A549 (cell line): ENCODE results near the gene XIAP. TPM values are rescaled to one million over a fixed set of nuclear protein-coding genes. Genes with fewer than 3 reads are reported as not detected.

Experiments
- ATAC-seq, 2 experiments: fragments of 200-7000 bp in 1 of 2; fragments of >200 bp in 1 of 2; cut with Nextera tagmentation in 1 of 2; cut with Tn5 transposase in 1 of 2; 3 replicates each; pipeline versions ENCODE4 v1.8.0 to v1.9.1; 2018 to 2020; ENCODE audit warnings: mild to moderate bottlenecking in 1 of 2, moderate library complexity in 1 of 2
- CTCF ChIA-PET: fragments of 300-600 bp; sonication (Branson Sonifier 250); formaldehyde crosslinking; extraction: SDS; loops from one replicate; lab custom pipeline; 2021; ENCODE audit warnings: antibody characterized with exemption, inconsistent platforms; lab: Yijun Ruan, JAX
- POLR2A ChIA-PET: fragments of 350-600 bp; formaldehyde crosslinking; extraction: SDS; loops from one replicate; lab custom pipeline; 2021; ENCODE audit warnings: antibody characterized with exemption, inconsistent platforms; lab: Yijun Ruan, JAX
- DNase-seq, 2 experiments: peaks; one replicate each; pipeline versions ENCODE4 v3.0.0 to v3.0.0-alpha.2; 2011 to 2016; ENCODE audit warnings: low read depth in 1 of 2, low spot score in 1 of 2
- FAIRE-seq: peaks from 2 replicates; lab custom pipeline; 2011; peaks lifted over from hg19 to GRCh38; lab: Jason Lieb, UNC
- H3K27ac ChIP-seq, 2 experiments: fragments of >200 bp; sonication (Bioruptor Twin); formaldehyde crosslinking; 3 replicates each; pipeline ENCODE4 v1.5.1; 2016 to 2017
- H3K4me1 ChIP-seq: fragments of >200 bp; sonication (Bioruptor Twin); formaldehyde crosslinking; 3 replicates; pipeline ENCODE4 v1.6.1; 2016
- H3K4me2 ChIP-seq: fragments of >200 bp; sonication (Bioruptor Twin); formaldehyde crosslinking; 3 replicates; pipeline ENCODE4 v1.6.1; 2016
- H3K4me3 ChIP-seq: fragments of >200 bp; sonication (Bioruptor Twin); formaldehyde crosslinking; 3 replicates; pipeline ENCODE4 v1.5.1; 2016
- H3K9me3 ChIP-seq: fragments of >200 bp; sonication (Bioruptor Twin); formaldehyde crosslinking; 3 replicates; pipeline ENCODE4 v1.6.1; 2016
- BCL3 ChIP-seq: fragments of >200 bp; sonication (Bioruptor Twin); formaldehyde crosslinking; IDR thresholded peaks from 3 replicates; pipeline ENCODE4 v1.6.1; 2016
- CBX2 ChIP-seq: fragments of 200-600 bp; sonication (generic); IDR thresholded peaks from 2 replicates; pipeline ENCODE4 v1.6.1; 2016; ENCODE audit warnings: low read depth, mild to moderate bottlenecking, borderline replicate concordance
- CEBPB ChIP-seq, 2 experiments: fragments of >200 bp in 1 of 2; sonication (Bioruptor Twin) in 1 of 2; formaldehyde crosslinking in 1 of 2; IDR thresholded peaks; 2 replicates each; pipeline ENCODE4 v1.6.1; 2012 to 2016
- CHD2 ChIP-seq: fragments of 150-350 bp; IDR thresholded peaks from 2 replicates; pipeline ENCODE4 v1.6.1; 2014; ENCODE audit warnings: low read length; ENCODE audit not compliant: partially characterized antibody
- CHD4 ChIP-seq: fragments of 200-600 bp; sonication (generic); IDR thresholded peaks from 2 replicates; pipeline ENCODE4 v1.6.1; 2016; ENCODE audit warnings: antibody characterized with exemption, mild to moderate bottlenecking, borderline replicate concordance
- EHF ChIP-seq: fragments of 250-450 bp; sonication (Bioruptor Pico); IDR thresholded peaks from 2 replicates; pipeline ENCODE4 v1.5.0; 2020; ENCODE audit warnings: mild to moderate bottlenecking
- ELK1 ChIP-seq: fragments of 150-350 bp; IDR thresholded peaks from 2 replicates; pipeline ENCODE4 v1.6.1; 2014; ENCODE audit warnings: low read depth, mild to moderate bottlenecking, low read length
- FOSL2 ChIP-seq, 2 experiments: fragments of 450-650 bp in 1 of 2; fragments of >200 bp in 1 of 2; sonication (Bioruptor Twin) in 1 of 2; formaldehyde crosslinking; IDR thresholded peaks; 2 replicates each; pipeline versions ENCODE4 v1.5.0 to v1.6.1; 2016 to 2020; ENCODE audit warnings: mild to moderate bottlenecking in 1 of 2, moderate library complexity in 1 of 2
- HOXA7 ChIP-seq: fragments of 250-450 bp; sonication (Bioruptor Pico); IDR thresholded peaks from 2 replicates; pipeline ENCODE4 v1.5.0; 2020; ENCODE audit warnings: mild to moderate bottlenecking, moderate library complexity
- JUN ChIP-seq, 2 experiments: fragments of >200 bp; sonication (Bioruptor Twin); formaldehyde crosslinking; IDR thresholded peaks; 2 replicates in 1 of 2; 3 replicates in 1 of 2; pipeline ENCODE4 v1.6.1; 2016 to 2017
- KDM5A ChIP-seq: fragments of 200-600 bp; sonication (generic); IDR thresholded peaks from 2 replicates; pipeline ENCODE4 v1.6.1; 2016; ENCODE audit warnings: antibody characterized with exemption, mild to moderate bottlenecking
- MAFK ChIP-seq: fragments of 450-650 bp; IDR thresholded peaks from 2 replicates; pipeline ENCODE4 v1.6.1; 2014; ENCODE audit not compliant: partially characterized antibody
- MAX ChIP-seq: IDR thresholded peaks from 2 replicates; pipeline ENCODE4 v1.6.1; 2012
- MYC ChIP-seq: IDR thresholded peaks from 2 replicates; pipeline ENCODE4 v1.6.1; 2012; ENCODE audit warnings: mild to moderate bottlenecking, inconsistent platforms, low read length, improper control_type of control experiment, borderline replicate concordance
- NPAS2 ChIP-seq: fragments of 250-450 bp; sonication (Bioruptor Pico); IDR thresholded peaks from 2 replicates; pipeline ENCODE4 v1.8.0; 2022; ENCODE audit warnings: mild to moderate bottlenecking, moderate library complexity, borderline replicate concordance
- NR3C1 ChIP-seq: fragments of >200 bp; sonication (Bioruptor Twin); formaldehyde crosslinking; IDR thresholded peaks from 3 replicates; pipeline ENCODE4 v1.6.1; 2017
- PBX3 ChIP-seq: IDR thresholded peaks from 2 replicates; pipeline ENCODE4 v1.6.1; 2012
- PHF8 ChIP-seq: fragments of 200-600 bp; sonication (generic); IDR thresholded peaks from 2 replicates; pipeline ENCODE4 v1.6.1; 2016; ENCODE audit warnings: low read depth, mild to moderate bottlenecking, antibody characterized with exemption, moderate library complexity, borderline replicate concordance
- POLR2A ChIP-seq: IDR thresholded peaks from 2 replicates; pipeline ENCODE4 v1.6.1; 2012; ENCODE audit warnings: mild to moderate bottlenecking, low read length
- RAD21 ChIP-seq, 2 experiments: fragments of >200 bp in 1 of 2; sonication (Bioruptor Twin) in 1 of 2; formaldehyde crosslinking in 1 of 2; IDR thresholded peaks in 1 of 2; conservative IDR thresholded peaks in 1 of 2; 2 replicates in 1 of 2; 3 replicates in 1 of 2; pipeline ENCODE4 v1.6.1; 2012 to 2018; ENCODE audit warnings: inconsistent platforms in 1 of 2
- WGBS: methylation state at CpG from one replicate; pipeline ENCODE4 v1.1.6; 2017; ENCODE audit errors: missing lambda C conversion rate; 5-methylcytosine and 5-hydroxymethylcytosine counted together
- polyA minus RNA-seq: library from RNA; depleted of rRNA, polyadenylated mRNA; stranded (reverse); fragments of >200 nt; gene quantifications from 2 replicates; pipeline ENCODE4 v1.2.3, GENCODE V29; 2011; rRNA and poly(A)+ RNA removed
- polyA plus RNA-seq, 4 experiments: library from polyadenylated mRNA; depleted of rRNA in 3 of 4; stranded (reverse); fragments of >200 nt; fragmentation: RNase III in 1 of 4; extraction: RNeasy Plus Mini Kit Qiagen cat#74134 plus additional on column Dnase treatment in 1 of 4; gene quantifications; 2 replicates in 3 of 4; 3 replicates in 1 of 4; pipeline ENCODE4 v1.2.3, GENCODE V29; 2011 to 2017
- TF ChIP-seq, protein P1 (sequence below): IDR thresholded peaks from 2 replicates; pipeline ENCODE4 v1.6.1; 2012; ENCODE audit warnings: low read depth, borderline replicate concordance

XIAP gene
- polyA plus RNA-seq (2011; rRNA removed) (33.3 and 42.9 TPM in 2 replicates), polyA plus RNA-seq (2017; fragmentation: RNase III; extraction: RNeasy Plus Mini Kit Qiagen cat#74134 plus additional on column Dnase treatment) (39.3 to 44.1 TPM (median 39.4 TPM) in 3 replicates), polyA minus RNA-seq (17.0 and 19.5 TPM in 2 replicates)
- polyA plus RNA-seq (2012; cell fraction: cytosol; rRNA removed) = 6.9 and 7.6 TPM in 2 replicates
- polyA plus RNA-seq (2012; cell fraction: nucleus; rRNA removed) = 4.2 and 6.4 TPM in 2 replicates

GRCh38 chrX:123859846-123860838 is at the start of gene XIAP:
XIAP (plus strand) TSS chrX:123860053; CDS start chrX:123885663, 25,610 bp downstream.
- Histone ChIP-seq H3K4me2 (peak within 1 kb of the TSS; percentile 83), H3K9me3 (no peaks in the 10 kb centered on the region), H3K27ac (peak within 1 kb of the TSS; percentile 97 to 100), H3K4me3 (peak within 1 kb of the TSS; percentile 83), H3K4me1 (peaks cover 10% of the 10 kb centered on the region; the same call in 2 of the 3 replicates)
- ChIA-PET POLR2A (interaction anchor here (0.6 to 2.0 kb wide), 12 partner anchors 24 to 1621 kb away, joined by 3 to 18 read pairs (median 4); no protein-coding TSS in a partner anchor), CTCF (interaction anchor here (0.8 to 2.3 kb wide), 3 partner anchors 24 to 116 kb away, joined by 3 to 8 read pairs (median 7); no protein-coding TSS in a partner anchor)
- ATAC-seq = peak; percentile 97
- TF ChIP-seq MYC (peak; percentile 13; the same call in 1 of the 2 replicates), NR3C1 (no peak), KDM5A (no peak), CHD2 (peak; percentile 18), PBX3 (no peak), MAX (peak; percentile 32), PHF8 (peak; percentile 78), NPAS2 (no peak), BCL3 (0 out of 3 replicates have a peak, but pooled peaks have one; percentile 41), JUN (IDR thresholded peaks at IDR 0.05) (peak in 1 of 2 experiments; percentile 78; a peak in 3 of 5 replicates), MAFK (no peak), ELK1 (no peak), POLR2A (peak; percentile 31), RAD21 (conservative IDR thresholded peaks at IDR 0.05 in 1 of 2, IDR thresholded peaks at IDR 0.05 in 1 of 2) (0 out of 5 replicates have a peak, but pooled peaks of 1 of the 2 experiments have one; percentile 21)
- TF ChIP-seq, protein P1, sequence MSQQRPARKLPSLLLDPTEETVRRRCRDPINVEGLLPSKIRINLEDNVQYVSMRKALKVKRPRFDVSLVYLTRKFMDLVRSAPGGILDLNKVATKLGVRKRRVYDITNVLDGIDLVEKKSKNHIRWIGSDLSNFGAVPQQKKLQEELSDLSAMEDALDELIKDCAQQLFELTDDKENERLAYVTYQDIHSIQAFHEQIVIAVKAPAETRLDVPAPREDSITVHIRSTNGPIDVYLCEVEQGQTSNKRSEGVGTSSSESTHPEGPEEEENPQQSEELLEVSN = peak; percentile 73; the same call in 1 of the 2 replicates
- FAIRE-seq = no peak
- under 1% methylated on average over 42 of the region's 62 CpGs for WGBS
- peak; percentile 90 to 96 for DNase-seq

- FAIRE-seq = peak; percentile 84
- ChIA-PET POLR2A (no interaction called here), CTCF (no interaction called here)
- peak overlapping the region; percentile 43 for H3K4me2 ChIP-seq
- no peak for DNase-seq
- H3K27ac ChIP-seq = peak overlapping the region; percentile 62 to 85
- peaks cover 33% of the 10 kb centered on the region for H3K4me1 ChIP-seq
- no peak for TF ChIP-seq EHF (CRISPR knock-in tag)
- no peak for TF ChIP-seq MAX
- no peak for TF ChIP-seq HOXA7
- TF ChIP-seq CEBPB (IDR thresholded peaks at IDR 0.05) = no peak
- TF ChIP-seq FOSL2 (IDR thresholded peaks at IDR 0.05) = no peak
- no peak for TF ChIP-seq FOSL2 (CRISPR knock-in tag; IDR thresholded peaks at IDR 0.05)
- TF ChIP-seq, protein P1 = no peak
- no peak for TF ChIP-seq MYC
- no peak for TF ChIP-seq CBX2
- TF ChIP-seq CHD4 = no peak
- WGBS = 36% methylated on average over 2 of the region's 2 CpGs
- no peaks in the 10 kb centered on the region for H3K9me3 ChIP-seq
- no peak overlapping the region for H3K4me3 ChIP-seq
- peak in 1 of 2 experiments; percentile 22; a peak in 1 of 6 replicates for ATAC-seq
These were observed 45.5 kb upstream of the XIAP start for GRCh38 chrX:123814343-123814742.
